OCI-LY7 (cell line): ENCODE results near the gene CCL22.

Experiments
- CTCF ChIP-seq: fragments of 200-600 bp; sonication (generic); conservative IDR thresholded peaks from 2 replicates; pipeline ENCODE4 v1.5.1; 2014; ENCODE audit warnings: mild to moderate bottlenecking, antibody characterized with exemption, low read length, moderate library complexity, mixed read lengths
- EZH2phosphoT487 ChIP-seq: fragments of 200-600 bp; sonication (generic); IDR thresholded peaks from 2 replicates; pipeline ENCODE4 v1.6.1; 2018; ENCODE audit warnings: low read depth, borderline replicate concordance, mild to moderate bottlenecking, mixed run types, antibody characterized with exemption, low read length, moderate library complexity, mixed read lengths

DNA sequence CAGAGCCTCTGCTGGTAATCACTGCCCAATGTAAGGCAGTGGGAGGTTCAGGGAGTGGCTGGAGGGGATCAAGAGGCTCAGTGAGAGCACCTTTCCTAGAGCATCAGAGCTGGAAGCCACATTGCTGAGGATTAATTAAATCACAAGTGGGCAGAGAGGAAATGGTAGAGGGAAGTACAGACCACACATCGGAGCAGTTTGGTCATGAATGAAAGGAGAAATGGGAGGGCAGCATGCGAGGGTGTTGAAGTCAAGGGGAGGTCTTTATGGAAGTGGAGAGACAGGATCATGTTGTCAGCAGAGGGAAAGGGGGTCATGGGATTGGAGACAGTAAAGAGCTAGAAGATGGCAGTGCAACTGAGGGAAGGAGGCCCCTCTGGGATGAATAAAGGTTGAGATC, 48.3 kb downstream of the CCL22 start:
- TF ChIP-seq CTCF (no peak), EZH2phosphoT487 (no peak)
